Daoy (cell line): ENCODE measurements around the gene ATOSA. TPM values are rescaled to one million over a fixed set of nuclear protein-coding genes. Genes with fewer than 3 reads are reported as not detected.

Experiments used
- DNase-seq: peaks from one replicate; pipeline ENCODE4 v3.0.0-alpha.2; 2015; ENCODE audit warnings: low read depth
- total RNA-seq: library from RNA; depleted of rRNA; stranded (reverse); fragments of >200 nt; shearing (Covaris generic); gene quantifications from 2 replicates; pipeline ENCODE4 v1.2.3, GENCODE V29; 2014; rRNA removed

ATOSA gene
- total RNA-seq, 1 experiment from 2014 or later: 9.7 TPM

GRCh38 chr15:52651868-52652267, 27.3 kb downstream of the ATOSA start:
- DNase-seq: peak; percentile 98

DNA sequence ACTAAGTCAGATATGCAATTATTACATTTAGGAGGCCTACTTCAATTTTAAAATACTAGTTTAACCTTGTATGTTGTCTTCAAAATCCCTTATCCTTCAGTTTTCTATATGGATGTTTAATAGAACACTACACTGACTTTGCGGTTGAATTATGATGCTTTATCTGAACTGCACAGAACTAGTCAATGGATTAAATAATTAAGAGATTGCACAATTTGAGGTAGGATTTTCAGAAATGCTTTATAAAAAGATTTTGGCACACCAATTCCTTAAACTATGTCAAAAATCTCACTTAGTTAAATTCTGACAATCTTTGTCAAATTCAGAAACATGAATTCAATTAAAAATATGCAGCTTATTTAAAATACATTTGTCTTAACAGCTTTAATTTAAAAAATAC, 28.1 kb downstream of the ATOSA start:
- no peak for DNase-seq

DNA sequence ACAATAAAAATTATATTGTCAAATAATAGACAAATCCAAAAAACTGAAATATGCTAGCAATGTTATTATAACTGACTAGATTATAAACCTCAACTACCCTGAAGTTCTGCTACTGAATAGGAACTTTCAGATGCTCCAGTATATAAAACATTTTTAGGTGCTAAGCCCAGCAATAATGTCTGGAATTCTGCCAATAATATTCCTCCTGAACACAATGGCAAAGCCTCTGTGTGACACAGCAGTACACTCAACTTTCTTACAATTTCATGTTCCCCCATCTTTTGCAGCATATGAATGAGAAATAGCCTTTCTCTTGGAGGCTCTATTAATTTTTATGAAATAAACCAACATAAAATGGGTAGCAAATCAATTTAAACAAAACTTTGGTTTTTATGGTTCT, 29.5 kb downstream of the ATOSA start:
- DNase-seq: peak; percentile 29

DNA sequence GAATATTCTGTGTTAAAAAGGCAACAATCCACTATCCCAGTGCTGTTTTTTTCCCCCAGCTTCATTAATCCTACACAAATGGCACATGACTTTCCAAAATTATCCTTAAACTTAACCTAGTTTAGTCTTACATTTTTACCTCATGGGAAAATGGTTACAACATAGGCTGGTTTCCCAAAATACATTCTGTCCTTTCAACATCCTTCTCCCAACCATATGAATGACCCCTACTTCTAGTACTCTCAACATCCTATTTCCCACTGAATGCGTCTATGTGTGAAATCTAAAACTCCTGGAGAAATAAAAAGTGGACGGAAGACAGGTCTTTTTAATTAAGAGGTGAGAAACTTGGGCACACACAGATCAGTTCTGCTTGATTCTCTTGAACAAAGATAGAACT, 33.3 kb downstream of the ATOSA start:
- DNase-seq: no peak

DNA sequence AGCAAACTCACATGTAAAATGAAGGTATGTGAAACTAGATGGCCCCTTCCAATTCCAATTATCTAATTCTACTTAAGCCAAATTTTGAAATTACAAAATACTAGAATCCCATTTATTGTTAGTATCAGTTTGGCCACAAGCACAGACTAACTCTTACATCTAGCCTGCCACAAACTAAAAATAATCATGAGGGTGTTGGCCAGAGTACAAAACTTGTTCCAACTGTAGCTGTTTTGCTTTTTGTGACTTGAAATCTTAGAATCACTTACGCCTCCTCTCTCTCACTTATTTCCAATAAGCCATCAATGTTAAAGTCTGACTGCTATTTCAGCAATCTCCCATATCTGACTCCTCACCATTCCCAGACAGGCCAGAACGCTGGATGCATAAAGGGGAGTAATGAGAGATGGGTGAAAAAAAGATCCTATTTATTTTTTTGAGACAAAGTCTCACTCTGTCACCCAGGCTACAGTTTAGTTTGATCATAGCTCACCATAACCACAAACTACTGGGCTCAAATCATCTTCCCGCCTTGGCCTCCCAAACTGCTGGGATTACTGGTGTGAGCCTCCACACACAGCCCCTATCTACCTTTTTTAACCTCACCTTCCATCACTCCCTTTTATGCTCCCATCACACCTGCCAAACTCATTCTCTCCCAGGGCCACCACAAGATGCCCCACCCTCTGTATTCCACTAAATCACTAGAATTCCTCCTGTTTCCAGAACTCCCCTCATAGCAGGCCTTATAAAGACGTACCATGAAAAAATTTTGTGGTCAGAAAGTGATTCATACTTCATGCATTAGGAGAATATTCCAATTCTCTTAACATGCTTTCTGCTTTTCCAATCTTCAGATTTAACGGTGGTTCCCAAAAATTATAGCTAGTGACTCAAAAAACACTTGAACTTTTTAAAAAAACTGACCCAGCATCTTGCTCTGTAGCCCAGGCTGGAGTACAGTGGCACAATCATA, 36.5 kb downstream of the ATOSA start:
- peak; percentile 41 for DNase-seq

- DNase-seq: no peak
Measured at GRCh38 chr15:52636459-52636858, 42.7 kb downstream of the ATOSA start.

- no peak for DNase-seq
Measured at GRCh38 chr15:52635908-52636307, 43.3 kb downstream of the ATOSA start.

Other genes with a start within 250 kb of the ATOSA start
- gene MYO5A, start 150.5 kb downstream of the ATOSA start, total RNA-seq: 57.4 and 60.8 TPM in 2 replicates
- gene ARPP19, start 110.4 kb downstream of the ATOSA start, total RNA-seq: 372 and 409 TPM in 2 replicates
- gene ONECUT1, start 110.9 kb upstream of the ATOSA start, total RNA-seq: 0.18 TPM in 1 of 2 replicates, not detected in the other